ENCODE results near the gene ZNF286A. TPM values are rescaled to one million over a fixed set of nuclear protein-coding genes. Genes with fewer than 3 reads are reported as not detected.
"Not testable (repeated sequence)": the region's sequence is repeated elsewhere in the genome, so short reads cannot be mapped to it uniquely, and the experiment has no call there.

ZNF286A gene
- total and polyA plus RNA-seq, 8 donors, result 3.0 to 11.1 (median 5.1) TPM

GRCh38 chr17:15687494-15687893 is 12.1 kb upstream of the ZNF286A start:
- WGBS, 2 donors, result 60 to 83% methylated on average over 1 of the region's 1 CpG
- H3K9me3 ChIP-seq; H3K27me3 ChIP-seq; H3K4me3 ChIP-seq; H3K4me1 ChIP-seq; H3K27ac ChIP-seq; DNase-seq; ATAC-seq; FAIRE-seq; intact Hi-C loops (cut with DNase I); H3K36me3 ChIP-seq: not testable (repeated sequence)

- ATAC-seq (peak in 2 of 4 donors; percentile 3 to 5), FAIRE-seq (peak; percentile 29)
- DNase-seq; H3K9me3 ChIP-seq; H3K36me3 ChIP-seq; H3K27ac ChIP-seq; intact Hi-C loops (cut with DNase I); H3K4me1 ChIP-seq; H3K27me3 ChIP-seq: not testable (repeated sequence)
- WGBS, 2 donors, result 11% methylated on average over 1 of the region's 3 CpGs; no CpG with 5 or more reads in 1 of the 2 donors
- H3K4me3 ChIP-seq, result peak overlapping the region; percentile 26 to 47 (median 40)
These were observed 585 bp upstream of the ZNF286A start for GRCh38 chr17:15698967-15699366.

DNA sequence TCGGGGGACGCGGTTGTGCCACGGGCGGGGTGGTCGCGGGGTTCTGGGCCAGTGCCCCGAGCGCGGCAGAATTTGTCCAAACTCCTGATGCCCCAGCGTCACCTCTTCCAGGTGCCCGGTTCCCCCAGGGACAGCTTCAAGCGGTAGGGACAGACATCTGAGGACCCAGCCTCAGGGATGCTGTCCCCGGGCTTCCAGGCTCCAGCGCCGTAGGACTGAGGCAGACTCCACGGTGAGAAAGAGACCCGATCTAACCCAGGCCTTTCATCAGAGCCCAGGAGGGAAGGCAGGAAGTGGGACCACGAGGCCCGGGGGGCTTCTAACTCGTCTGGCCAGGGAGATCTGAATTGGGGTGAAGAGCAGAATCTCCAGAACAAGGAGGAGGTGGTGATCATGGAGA is 385 bp downstream of the ZNF286A start:
- ATAC-seq, result peak; percentile 32 to 61 (median 40)
- H3K27ac ChIP-seq, result not testable (repeated sequence)

DNA sequence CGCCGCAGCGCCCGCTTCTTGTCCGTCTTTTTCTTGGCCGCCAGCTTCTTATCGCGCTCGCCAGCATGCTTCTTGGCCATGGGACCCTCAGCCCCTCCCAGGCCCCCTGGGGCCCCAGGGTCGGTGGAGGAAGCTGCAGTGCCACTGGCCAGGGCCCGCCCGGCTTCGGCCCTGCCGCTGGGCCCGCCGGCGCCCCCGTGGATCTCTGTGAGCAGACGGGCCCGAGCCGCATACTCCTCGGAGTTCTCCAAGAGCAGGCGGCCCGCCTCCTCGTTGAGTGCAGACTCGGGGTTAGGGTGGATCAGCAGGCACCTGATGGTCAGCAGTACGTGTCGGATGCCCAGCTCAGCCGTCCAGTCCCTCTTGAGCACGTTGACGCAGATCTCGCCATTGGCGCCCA is 4.7 kb downstream of the ZNF286A start:
- H3K4me3 ChIP-seq; H3K36me3 ChIP-seq; ATAC-seq; FAIRE-seq; H3K27me3 ChIP-seq; H3K4me1 ChIP-seq; H3K9me3 ChIP-seq; H3K27ac ChIP-seq; intact Hi-C loops (cut with DNase I): not testable (repeated sequence)
- peak in 1 of 6 donors; percentile 50 for DNase-seq
- 97 to 99% methylated on average over 20 to 27 of the region's 33 CpGs for WGBS, 2 donors

More for the DNA sequence above, 385 bp downstream of the ZNF286A start:
- H3K9me3 ChIP-seq; H3K4me1 ChIP-seq; H3K36me3 ChIP-seq; DNase-seq; H3K27me3 ChIP-seq; intact Hi-C loops (cut with DNase I); FAIRE-seq: not testable (repeated sequence)
- 0% methylated on average over 4 to 14 of the region's 21 CpGs for WGBS, 2 donors
- H3K4me3 ChIP-seq, result peak overlapping the region; percentile 26 to 47 (median 40)

GRCh38 chr17:15704813-15705212 is 5.3 kb downstream of the ZNF286A start:
- H3K36me3 ChIP-seq; H3K27me3 ChIP-seq; H3K4me1 ChIP-seq; intact Hi-C loops (cut with DNase I); H3K9me3 ChIP-seq; FAIRE-seq; ATAC-seq; H3K27ac ChIP-seq; DNase-seq; H3K4me3 ChIP-seq: not testable (repeated sequence)
- WGBS, 2 donors, result 97 to 99% methylated on average over 15 to 32 of the region's 32 CpGs

DNA sequence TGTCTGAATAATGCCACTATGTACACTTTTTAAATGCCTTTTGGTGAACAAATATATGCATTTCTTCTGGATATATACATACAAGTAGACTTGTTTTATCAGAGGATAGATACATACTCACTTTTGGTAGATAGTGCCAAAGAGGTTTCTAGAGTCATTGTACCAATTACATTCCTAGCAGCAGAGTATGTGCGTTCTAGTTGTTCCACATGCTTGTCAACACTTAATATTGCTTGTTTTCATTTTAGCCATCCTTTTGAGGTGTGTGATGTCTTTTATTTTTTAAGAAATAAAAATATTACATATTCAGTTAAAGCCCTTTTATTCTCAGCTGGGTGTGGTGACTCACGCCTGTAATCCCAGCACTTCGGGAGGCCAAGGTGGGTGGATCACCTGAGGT is 9.3 kb downstream of the ZNF286A start:
- H3K27me3 ChIP-seq; H3K4me1 ChIP-seq; H3K27ac ChIP-seq; H3K36me3 ChIP-seq; intact Hi-C loops (cut with DNase I); DNase-seq; ATAC-seq; H3K9me3 ChIP-seq; H3K4me3 ChIP-seq; FAIRE-seq: not testable (repeated sequence)
- WGBS, 2 donors, result 99 to 100% methylated on average over 1 to 3 of the region's 3 CpGs

DNA sequence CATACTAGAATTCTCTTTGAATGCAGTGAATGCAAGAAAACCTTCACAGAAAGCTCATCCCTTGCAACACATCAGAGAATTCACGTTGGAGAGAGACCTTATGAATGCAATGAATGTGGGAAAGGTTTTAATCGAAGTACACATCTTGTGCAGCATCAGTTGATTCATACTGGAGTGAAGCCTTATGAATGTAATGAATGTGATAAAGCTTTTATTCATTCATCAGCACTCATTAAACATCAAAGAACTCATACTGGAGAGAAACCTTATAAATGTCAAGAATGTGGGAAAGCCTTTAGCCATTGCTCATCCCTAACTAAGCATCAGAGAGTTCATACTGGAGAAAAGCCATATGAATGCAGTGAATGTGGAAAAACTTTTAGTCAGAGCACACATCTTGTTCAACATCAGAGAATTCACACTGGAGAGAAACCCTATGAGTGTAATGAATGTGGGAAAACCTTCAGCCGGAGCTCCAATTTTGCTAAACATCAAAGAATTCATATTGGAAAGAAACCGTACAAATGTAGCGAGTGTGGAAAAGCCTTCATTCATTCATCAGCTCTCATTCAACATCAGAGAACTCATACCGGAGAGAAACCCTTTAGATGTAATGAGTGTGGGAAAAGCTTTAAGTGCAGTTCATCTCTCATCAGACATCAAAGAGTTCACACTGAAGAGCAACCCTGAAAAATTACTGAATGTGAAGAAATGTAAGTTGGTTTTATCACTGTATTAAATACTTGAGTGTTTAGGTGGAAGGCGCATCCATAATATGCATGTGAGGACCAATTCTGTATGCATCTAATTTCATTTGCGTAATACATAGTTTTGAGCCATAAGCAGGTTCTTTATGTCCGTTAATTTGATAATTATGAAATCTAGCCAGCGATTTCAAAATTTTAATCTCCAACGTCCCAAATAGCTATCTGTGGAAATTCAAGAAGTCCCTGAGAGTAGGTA is 17.3 kb downstream of the ZNF286A start:
- DNase-seq; ATAC-seq; H3K9me3 ChIP-seq; H3K4me1 ChIP-seq; intact Hi-C loops (cut with DNase I); H3K4me3 ChIP-seq; H3K27ac ChIP-seq; H3K27me3 ChIP-seq; FAIRE-seq; H3K36me3 ChIP-seq: not testable (repeated sequence)
- 93 to 95% methylated on average over 10 to 11 of the region's 11 CpGs for WGBS, 2 donors

- H3K4me3 ChIP-seq; intact Hi-C loops (cut with DNase I); FAIRE-seq; H3K27me3 ChIP-seq; H3K4me1 ChIP-seq; H3K9me3 ChIP-seq; ATAC-seq; H3K36me3 ChIP-seq; H3K27ac ChIP-seq; DNase-seq: not testable (repeated sequence)
- 66 to 69% methylated on average over 4 to 9 of the region's 14 CpGs for WGBS, 2 donors
These were observed 31.0 kb downstream of the ZNF286A start for GRCh38 chr17:15730535-15730934.

DNA sequence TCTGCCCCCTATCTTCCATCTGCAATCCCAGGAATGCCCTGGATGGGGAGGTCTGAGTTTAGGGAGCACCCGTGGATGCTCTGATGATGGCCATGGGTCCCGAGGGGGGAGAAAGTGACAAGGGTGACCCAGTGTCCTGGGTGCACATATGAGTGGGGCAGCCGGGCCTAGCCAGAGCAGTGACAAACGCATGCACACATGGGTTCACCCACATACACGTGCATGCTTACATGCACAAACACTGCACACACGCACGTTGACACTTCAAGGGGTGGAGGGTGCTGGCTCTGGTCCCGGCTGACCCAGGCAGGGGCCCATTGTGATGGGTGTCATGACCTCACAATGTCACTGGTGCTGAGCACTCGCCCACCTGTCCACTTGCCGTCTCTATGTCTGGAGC is 32.3 kb downstream of the ZNF286A start, which contains the start of gene TBC1D26:
TSS of gene TBC1D26 (plus strand) at position 384 of the 400 bp plus-strand sequence. CDS start 3,066 bp downstream, outside the sequence.
- H3K9me3 ChIP-seq; H3K27ac ChIP-seq; DNase-seq; H3K4me3 ChIP-seq; H3K4me1 ChIP-seq; intact Hi-C loops (cut with DNase I); H3K36me3 ChIP-seq; FAIRE-seq; H3K27me3 ChIP-seq; ATAC-seq: not testable (repeated sequence)
- WGBS, 2 donors, result 80% methylated on average over 8 to 9 of the region's 10 CpGs

- H3K4me1 ChIP-seq; ATAC-seq; H3K4me3 ChIP-seq; H3K9me3 ChIP-seq; intact Hi-C loops (cut with DNase I); FAIRE-seq; DNase-seq; H3K27ac ChIP-seq; H3K27me3 ChIP-seq; H3K36me3 ChIP-seq: not testable (repeated sequence)
- WGBS, 2 donors, result 80 to 84% methylated on average over 8 of the region's 10 CpGs
These were observed 33.7 kb downstream of the ZNF286A start for GRCh38 chr17:15733174-15733789.

DNA sequence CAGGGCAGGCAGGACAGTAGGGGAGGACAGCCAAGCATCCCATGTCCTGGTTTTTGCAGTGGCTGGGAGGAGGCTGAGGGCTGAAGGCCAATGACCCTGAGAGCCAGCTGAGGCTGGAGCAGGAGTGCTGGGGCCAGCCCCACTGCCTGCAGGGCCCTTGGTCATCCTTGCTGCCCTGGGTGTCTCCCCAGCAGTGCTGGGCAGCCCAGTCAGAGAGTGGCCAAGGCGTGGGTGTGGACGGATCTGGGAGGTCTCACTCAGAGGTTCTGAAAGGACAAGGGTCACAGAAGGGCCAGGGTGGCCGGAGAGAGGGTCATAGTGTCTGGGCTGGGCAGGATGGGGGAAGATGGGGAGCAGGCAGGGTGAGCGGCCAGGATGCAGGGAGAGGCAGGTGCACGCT is 37.0 kb downstream of the ZNF286A start:
- WGBS, 2 donors, result 70 to 71% methylated on average over 4 of the region's 5 CpGs
- not testable (repeated sequence) for DNase-seq, FAIRE-seq

More for the DNA sequence above, 37.0 kb downstream of the ZNF286A start:
- ATAC-seq; H3K4me1 ChIP-seq; H3K9me3 ChIP-seq; intact Hi-C loops (cut with DNase I); H3K27ac ChIP-seq; H3K36me3 ChIP-seq; H3K4me3 ChIP-seq; H3K27me3 ChIP-seq: not testable (repeated sequence)
